G401.6 (cell line): Measurements from ENCODE around the gene GP2.

Experiments used
- FAIRE-seq: peaks from 2 replicates; lab custom pipeline; 2012; peaks lifted over from hg19 to GRCh38; lab: Jason Lieb, UNC

GP2 gene

GRCh38 chr16:20327444-20328041, at the start of gene GP2:
Gene GP2, minus strand, starts transcription at chr16:20327513. Its CDS starts 1,082 bp downstream, at chr16:20326431.
- no peak for FAIRE-seq

- no peak for FAIRE-seq
Observed at GRCh38 chr16:20372701-20373100, 45.4 kb upstream of the GP2 start.

- no peak for FAIRE-seq
Observed at GRCh38 chr16:20369452-20370054, 42.2 kb upstream of the GP2 start.

GRCh38 chr16:20364051-20364450, 36.7 kb upstream of the GP2 start:
- no peak for FAIRE-seq

GRCh38 chr16:20363191-20363590, 35.9 kb upstream of the GP2 start:
- no peak for FAIRE-seq

GRCh38 chr16:20359997-20360396, 32.7 kb upstream of the GP2 start:
- FAIRE-seq, result no peak

- FAIRE-seq, result no peak
Observed at GRCh38 chr16:20355114-20355782, 27.9 kb upstream of the GP2 start.

GRCh38 chr16:20353379-20353778, 26.1 kb upstream of the GP2 start:
- no peak for FAIRE-seq

- no peak for FAIRE-seq
Observed at GRCh38 chr16:20352615-20353014, 25.3 kb upstream of the GP2 start, which contains the start of gene UMOD. Gene UMOD, minus strand, starts transcription at chr16:20352715. Its CDS starts 1,978 bp downstream, at chr16:20350737.

- no peak for FAIRE-seq
Observed at GRCh38 chr16:20349615-20350014, 22.3 kb upstream of the GP2 start.

GRCh38 chr16:20348365-20349185, 21.3 kb upstream of the GP2 start:
- FAIRE-seq, result no peak

GRCh38 chr16:20347666-20348364, 20.5 kb upstream of the GP2 start:
- no peak for FAIRE-seq

GRCh38 chr16:20344611-20345010, 17.3 kb upstream of the GP2 start:
- no peak for FAIRE-seq

- FAIRE-seq, result no peak
Observed at GRCh38 chr16:20339744-20340143, 12.4 kb upstream of the GP2 start.

- no peak for FAIRE-seq
Observed at GRCh38 chr16:20336955-20337354, 9.6 kb upstream of the GP2 start.

- no peak for FAIRE-seq
Observed at GRCh38 chr16:20334396-20334795, 7.1 kb upstream of the GP2 start.

- FAIRE-seq, result no peak
Observed at GRCh38 chr16:20333120-20333519, 5.8 kb upstream of the GP2 start.

- FAIRE-seq, result no peak
Observed at GRCh38 chr16:20332411-20332810, 5.1 kb upstream of the GP2 start.

GRCh38 chr16:20331635-20332034, 4.3 kb upstream of the GP2 start:
- FAIRE-seq, result no peak

- FAIRE-seq, result no peak
Observed at GRCh38 chr16:20329392-20330138, 2.3 kb upstream of the GP2 start.

- no peak for FAIRE-seq
Observed at GRCh38 chr16:20326321-20326720, 992 bp downstream of the GP2 start.
